MM.1S (cell line): ENCODE data around the gene CDRT4.

Source experiments
- CTCF ChIP-seq: fragments of 300-600 bp; sonication (generic); IDR thresholded peaks from 2 replicates; pipeline ENCODE4 v1.5.1; 2016; ENCODE audit warnings: antibody characterized with exemption, low read length, mixed read lengths
- EZH2 ChIP-seq: fragments of 300-600 bp; sonication (generic); optimal IDR thresholded peaks from 2 replicates; pipeline ENCODE3; 2017; ENCODE audit warnings: low read depth, mild to moderate bottlenecking, antibody characterized with exemption, low read length, mixed read lengths

- no peak for TF ChIP-seq CTCF
- no peak for TF ChIP-seq EZH2
Measured at GRCh38 chr17:15498107-15498506, 30.7 kb upstream of the CDRT4 start.
